Muscle layer of duodenum (tissue), 2 donors: ENCODE results near the gene CABLES2.

Experiments used
- H3K27ac ChIP-seq: one replicate; pipeline ENCODE4 v1.7.0; 2013; ENCODE audit warnings: mild to moderate bottlenecking, low read length
- H3K27me3 ChIP-seq: one replicate; pipeline ENCODE4 v1.7.0; 2013; ENCODE audit warnings: low read depth, mild to moderate bottlenecking, control low read depth, low read length
- H3K36me3 ChIP-seq, 2 donors: one replicate each; pipeline ENCODE4 v1.7.0; 2013; ENCODE audit warnings: low read length in 2 of 2, control low read depth in 1 of 2, mild to moderate bottlenecking in 1 of 2; ENCODE audit not compliant: insufficient read depth in 2 of 2, control insufficient read depth in 1 of 2
- H3K4me1 ChIP-seq, 2 donors: one replicate each; pipeline ENCODE4 v1.7.0; 2013; ENCODE audit warnings: low read length in 2 of 2, mild to moderate bottlenecking in 2 of 2, control low read depth in 1 of 2, moderate library complexity in 1 of 2; ENCODE audit not compliant: insufficient read depth in 2 of 2, control insufficient read depth in 1 of 2
- H3K4me3 ChIP-seq, 2 donors: one replicate each; pipeline ENCODE4 v1.7.0; 2013; ENCODE audit warnings: low read length in 2 of 2, low read depth in 1 of 2, mild to moderate bottlenecking in 1 of 2
- H3K9me3 ChIP-seq, 2 donors: one replicate each; pipeline ENCODE4 v1.7.0; 2013; ENCODE audit warnings: low read length in 2 of 2, control low read depth in 1 of 2, mild to moderate bottlenecking in 1 of 2; ENCODE audit not compliant: control insufficient read depth in 1 of 2
- donor health status: healthy.

Gene CABLES2

GRCh38 chr20:62345681-62346370 is 61.3 kb downstream of the CABLES2 start:
- Histone ChIP-seq H3K4me1 (no peaks in the 10 kb centered on the region), H3K36me3 (peaks cover 0 to 36% of the 10 kb centered on the region in 2 donors), H3K4me3 (no peak overlapping the region), H3K27me3 (no peaks in the 10 kb centered on the region), H3K9me3 (peaks cover 0 to 3% of the 10 kb centered on the region in 2 donors), H3K27ac (no peak overlapping the region)

DNA sequence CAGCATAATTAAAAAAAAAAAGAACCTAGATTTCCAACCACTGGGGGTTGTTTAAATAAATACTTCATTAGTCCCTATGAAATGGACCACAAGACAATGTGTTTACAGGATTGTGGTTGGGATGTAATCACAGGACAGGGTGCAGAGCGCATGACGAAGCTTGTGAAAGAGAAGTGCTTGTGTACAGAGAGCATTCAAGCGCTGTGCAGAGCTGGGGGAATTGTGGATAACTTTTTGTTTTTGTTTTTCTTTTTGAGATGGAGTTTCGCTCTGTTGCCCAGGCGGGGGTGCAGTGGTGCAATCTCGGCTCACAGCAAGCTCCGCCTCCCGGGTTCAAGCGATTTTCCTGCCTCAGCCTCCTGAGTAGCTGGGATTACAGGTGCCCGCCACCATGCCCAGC is 62.3 kb downstream of the CABLES2 start:
- no peak overlapping the region for H3K4me3 ChIP-seq
- peaks cover 0 to 3% of the 10 kb centered on the region in 2 donors for H3K9me3 ChIP-seq
- peaks cover 3 to 33% of the 10 kb centered on the region in 2 donors for H3K36me3 ChIP-seq
- H3K27me3 ChIP-seq, result no peaks in the 10 kb centered on the region
- no peaks in the 10 kb centered on the region for H3K4me1 ChIP-seq
- H3K27ac ChIP-seq, result no peak overlapping the region

DNA sequence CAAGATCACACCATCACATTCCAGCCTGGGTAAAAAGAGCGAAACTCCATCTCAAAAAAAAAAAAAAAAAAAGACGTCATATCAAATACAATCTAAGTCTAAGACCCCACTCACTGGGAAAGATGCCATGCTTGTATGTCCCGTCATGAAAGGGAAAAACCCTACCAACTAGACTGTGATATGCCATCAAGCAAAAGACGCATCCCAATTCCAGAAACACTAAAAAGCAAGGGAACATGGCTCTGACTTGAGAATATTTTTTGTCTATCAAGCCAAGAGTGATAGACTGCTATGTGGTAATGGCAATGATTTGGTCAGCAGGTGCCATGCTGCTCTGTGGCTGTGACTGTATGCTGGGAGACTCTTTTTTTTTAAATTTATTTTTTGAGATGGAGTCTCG is 63.0 kb downstream of the CABLES2 start:
- H3K4me3 ChIP-seq, result no peak overlapping the region
- no peaks in the 10 kb centered on the region for H3K27me3 ChIP-seq
- H3K27ac ChIP-seq, result no peak overlapping the region
- peaks cover 5 to 37% of the 10 kb centered on the region in 2 donors for H3K36me3 ChIP-seq
- no peaks in the 10 kb centered on the region for H3K4me1 ChIP-seq
- peaks cover 0 to 3% of the 10 kb centered on the region in 2 donors for H3K9me3 ChIP-seq

DNA sequence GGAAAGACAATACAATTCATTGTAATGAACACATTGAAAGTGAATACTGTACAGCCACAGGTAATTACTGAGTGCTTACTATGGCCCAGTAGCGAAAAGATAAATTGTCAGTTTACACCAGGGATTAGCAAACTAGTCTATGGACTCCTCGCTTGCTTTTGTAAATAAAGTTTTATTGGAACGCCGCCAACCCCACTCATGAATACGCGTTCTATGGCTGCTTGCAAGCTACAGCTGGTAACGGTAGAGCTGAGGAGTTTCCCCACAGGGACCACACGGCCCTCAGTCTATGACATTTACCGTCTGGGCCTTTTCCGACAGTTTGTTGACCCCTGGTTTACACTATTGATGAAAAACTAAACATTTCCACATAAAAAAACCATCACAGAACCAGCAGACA is 64.2 kb downstream of the CABLES2 start:
- H3K36me3 ChIP-seq, result peaks cover 5 to 44% of the 10 kb centered on the region in 2 donors
- H3K27me3 ChIP-seq, result no peaks in the 10 kb centered on the region
- H3K27ac ChIP-seq, result no peak overlapping the region
- H3K4me3 ChIP-seq, result no peak overlapping the region
- no peaks in the 10 kb centered on the region for H3K9me3 ChIP-seq
- H3K4me1 ChIP-seq, result no peaks in the 10 kb centered on the region

GRCh38 chr20:62339647-62340062 is 67.4 kb downstream of the CABLES2 start:
- no peak overlapping the region for H3K27ac ChIP-seq

More at GRCh38 chr20:62339647-62340062, 67.4 kb downstream of the CABLES2 start:
- no peak overlapping the region for H3K4me3 ChIP-seq
- no peaks in the 10 kb centered on the region for H3K4me1 ChIP-seq
- no peaks in the 10 kb centered on the region for H3K9me3 ChIP-seq
- peaks cover 17 to 54% of the 10 kb centered on the region in 2 donors for H3K36me3 ChIP-seq
- no peaks in the 10 kb centered on the region for H3K27me3 ChIP-seq
